ENCODE data around the gene BAIAP2L1.

The BAIAP2L1 gene

DNA sequence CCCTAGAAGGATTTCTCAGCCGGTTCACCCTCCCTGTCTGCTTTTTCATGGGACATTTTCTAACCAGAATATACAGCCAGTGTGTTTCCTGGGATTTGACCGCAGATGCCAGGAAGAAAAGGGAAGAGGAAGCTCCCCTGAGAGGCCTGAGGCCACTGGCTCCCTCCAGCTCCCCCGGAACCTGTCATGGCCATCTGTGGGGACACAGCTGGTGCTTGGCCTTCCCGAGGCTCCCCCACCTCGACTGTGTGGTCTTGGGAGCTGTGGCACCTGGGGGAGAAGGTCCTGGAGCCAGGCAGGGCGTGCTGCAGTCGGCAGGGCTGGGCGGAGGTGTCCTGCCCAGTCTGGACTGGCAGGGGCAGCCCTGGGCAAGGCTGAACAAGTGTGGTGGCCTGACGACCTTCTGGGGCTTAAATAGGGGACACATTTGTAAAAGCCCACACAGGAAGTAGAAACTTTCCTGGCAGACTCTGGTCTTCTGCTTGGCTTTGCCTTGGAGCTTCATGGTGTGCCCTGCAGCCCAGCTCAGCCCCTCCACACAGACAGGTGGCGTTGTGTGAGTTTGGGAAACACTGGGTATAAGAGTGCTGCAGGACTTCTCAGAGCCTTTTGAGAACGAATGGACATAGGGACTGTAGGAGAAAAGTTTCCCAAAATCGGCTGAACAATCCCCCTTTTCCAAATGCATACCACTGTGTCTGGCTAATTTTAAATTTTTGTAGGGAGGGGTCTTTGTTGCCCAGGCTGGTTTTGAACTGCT lies 112.6 kb downstream of the BAIAP2L1 start:
- DNase-seq (ENCODE audit: extremely low read depth, low read depth) = no peak
- TF ChIP-seq, protein P1, sequence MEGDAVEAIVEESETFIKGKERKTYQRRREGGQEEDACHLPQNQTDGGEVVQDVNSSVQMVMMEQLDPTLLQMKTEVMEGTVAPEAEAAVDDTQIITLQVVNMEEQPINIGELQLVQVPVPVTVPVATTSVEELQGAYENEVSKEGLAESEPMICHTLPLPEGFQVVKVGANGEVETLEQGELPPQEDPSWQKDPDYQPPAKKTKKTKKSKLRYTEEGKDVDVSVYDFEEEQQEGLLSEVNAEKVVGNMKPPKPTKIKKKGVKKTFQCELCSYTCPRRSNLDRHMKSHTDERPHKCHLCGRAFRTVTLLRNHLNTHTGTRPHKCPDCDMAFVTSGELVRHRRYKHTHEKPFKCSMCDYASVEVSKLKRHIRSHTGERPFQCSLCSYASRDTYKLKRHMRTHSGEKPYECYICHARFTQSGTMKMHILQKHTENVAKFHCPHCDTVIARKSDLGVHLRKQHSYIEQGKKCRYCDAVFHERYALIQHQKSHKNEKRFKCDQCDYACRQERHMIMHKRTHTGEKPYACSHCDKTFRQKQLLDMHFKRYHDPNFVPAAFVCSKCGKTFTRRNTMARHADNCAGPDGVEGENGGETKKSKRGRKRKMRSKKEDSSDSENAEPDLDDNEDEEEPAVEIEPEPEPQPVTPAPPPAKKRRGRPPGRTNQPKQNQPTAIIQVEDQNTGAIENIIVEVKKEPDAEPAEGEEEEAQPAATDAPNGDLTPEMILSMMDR (IDR thresholded peaks at IDR 0.05; ENCODE audit: low read depth, low read length, missing control alignments) = no peak
- no peak overlapping the region for H3K4me3 ChIP-seq (replicated peaks; ENCODE audit: low read depth, low read length)

DNA sequence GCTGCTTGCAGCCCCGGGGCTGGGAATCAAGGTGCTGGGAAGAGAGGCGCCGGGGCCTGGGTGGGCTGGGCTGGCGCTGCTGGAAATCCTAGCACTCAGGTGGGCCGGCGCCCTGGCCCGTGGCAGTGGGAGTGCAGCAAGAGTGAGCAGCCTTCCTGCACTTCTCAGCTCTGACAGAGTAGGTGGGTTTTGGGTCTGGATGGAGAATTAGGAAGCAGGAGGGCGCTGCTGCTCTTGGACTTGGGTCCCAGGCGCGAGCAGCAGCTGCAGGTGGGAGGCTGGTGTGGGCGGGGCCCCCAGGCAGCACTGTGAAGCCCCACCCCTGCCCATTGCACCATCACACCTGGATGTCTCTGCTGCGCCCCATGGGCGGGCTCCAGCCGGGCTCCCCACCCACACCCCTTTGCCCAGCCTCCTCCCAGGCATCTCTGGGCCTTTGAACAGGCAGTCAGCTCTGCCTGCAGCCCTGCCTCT lies 113.4 kb downstream of the BAIAP2L1 start:
- TF ChIP-seq, protein P1 (IDR thresholded peaks at IDR 0.05; ENCODE audit: low read depth, low read length, missing control alignments) = no peak
- H3K4me3 ChIP-seq (replicated peaks; ENCODE audit: low read depth, low read length) = no peak overlapping the region
- DNase-seq (ENCODE audit: extremely low read depth, low read depth) = no peak

DNA sequence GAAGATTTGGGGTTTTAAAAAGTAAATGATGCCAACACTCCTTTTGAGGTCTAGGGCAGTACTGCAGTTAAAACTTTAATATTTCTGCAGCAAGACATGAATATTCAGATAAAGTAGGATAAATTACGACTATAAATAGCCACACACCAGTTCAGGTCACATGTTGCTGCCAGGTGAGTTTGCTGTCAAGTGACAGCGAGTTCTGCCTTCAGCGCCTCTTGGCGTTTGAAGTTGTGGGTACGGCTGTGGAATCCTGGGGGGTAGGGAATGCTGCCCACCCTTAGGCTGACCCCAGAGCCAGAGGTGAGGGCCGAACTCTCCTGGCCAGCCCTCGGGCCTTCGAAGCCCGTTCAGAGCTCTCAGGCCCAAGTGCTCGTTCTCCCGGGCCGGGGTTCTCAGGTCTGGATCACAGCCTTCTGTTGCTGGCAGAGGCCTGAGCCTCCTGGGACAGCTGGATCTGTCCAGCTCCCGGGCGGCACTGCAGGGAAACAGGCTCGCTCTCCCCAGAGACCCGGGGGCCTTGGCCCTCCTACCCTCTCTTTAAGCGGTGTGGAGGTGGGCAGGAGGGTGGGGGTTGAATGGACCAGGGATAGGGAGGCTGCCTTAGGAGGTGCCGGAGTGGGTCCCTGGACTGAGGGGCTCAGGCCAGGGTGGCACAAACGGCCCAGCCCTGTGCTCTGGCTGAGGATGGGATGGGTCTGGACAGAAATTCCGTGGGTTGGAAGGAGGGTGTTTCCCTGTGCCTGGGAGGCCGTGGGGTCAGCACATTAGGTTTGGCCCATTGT lies 114.0 kb downstream of the BAIAP2L1 start:
- no peak overlapping the region for H3K4me3 ChIP-seq (replicated peaks; ENCODE audit: low read depth, low read length)
- TF ChIP-seq, protein P1 (IDR thresholded peaks at IDR 0.05; ENCODE audit: low read depth, low read length, missing control alignments) = no peak
- no peak for DNase-seq (ENCODE audit: extremely low read depth, low read depth)

DNA sequence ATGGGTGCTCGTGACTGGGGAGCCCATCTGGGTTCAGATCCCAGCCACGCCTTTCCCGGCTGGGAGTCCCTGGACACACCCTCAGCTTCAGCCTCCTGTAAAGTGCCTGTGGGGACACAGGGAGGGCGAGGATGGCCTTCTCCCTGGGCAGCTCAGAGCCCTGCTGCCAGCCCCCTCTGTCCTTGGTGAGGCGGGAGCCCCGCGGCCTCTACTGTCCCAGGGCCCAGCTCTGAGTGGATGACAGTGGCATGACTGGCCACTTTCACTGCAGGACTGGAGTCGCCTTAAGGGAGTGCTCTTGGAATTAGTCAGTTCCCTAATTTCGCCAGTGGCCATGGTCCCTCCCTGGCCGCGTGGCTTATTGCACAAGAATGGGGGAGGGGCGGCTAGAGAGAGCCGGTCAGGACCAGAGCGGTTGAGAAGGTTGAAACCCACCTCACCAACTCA lies 114.8 kb downstream of the BAIAP2L1 start:
- 0 out of 2 replicates have a peak overlapping the region, but pooled peaks have one; percentile 0 for H3K4me3 ChIP-seq (replicated peaks; ENCODE audit: low read depth, low read length)
- TF ChIP-seq, protein P1 (IDR thresholded peaks at IDR 0.05; ENCODE audit: low read depth, low read length, missing control alignments) = no peak
- DNase-seq (ENCODE audit: extremely low read depth, low read depth) = no peak

DNA sequence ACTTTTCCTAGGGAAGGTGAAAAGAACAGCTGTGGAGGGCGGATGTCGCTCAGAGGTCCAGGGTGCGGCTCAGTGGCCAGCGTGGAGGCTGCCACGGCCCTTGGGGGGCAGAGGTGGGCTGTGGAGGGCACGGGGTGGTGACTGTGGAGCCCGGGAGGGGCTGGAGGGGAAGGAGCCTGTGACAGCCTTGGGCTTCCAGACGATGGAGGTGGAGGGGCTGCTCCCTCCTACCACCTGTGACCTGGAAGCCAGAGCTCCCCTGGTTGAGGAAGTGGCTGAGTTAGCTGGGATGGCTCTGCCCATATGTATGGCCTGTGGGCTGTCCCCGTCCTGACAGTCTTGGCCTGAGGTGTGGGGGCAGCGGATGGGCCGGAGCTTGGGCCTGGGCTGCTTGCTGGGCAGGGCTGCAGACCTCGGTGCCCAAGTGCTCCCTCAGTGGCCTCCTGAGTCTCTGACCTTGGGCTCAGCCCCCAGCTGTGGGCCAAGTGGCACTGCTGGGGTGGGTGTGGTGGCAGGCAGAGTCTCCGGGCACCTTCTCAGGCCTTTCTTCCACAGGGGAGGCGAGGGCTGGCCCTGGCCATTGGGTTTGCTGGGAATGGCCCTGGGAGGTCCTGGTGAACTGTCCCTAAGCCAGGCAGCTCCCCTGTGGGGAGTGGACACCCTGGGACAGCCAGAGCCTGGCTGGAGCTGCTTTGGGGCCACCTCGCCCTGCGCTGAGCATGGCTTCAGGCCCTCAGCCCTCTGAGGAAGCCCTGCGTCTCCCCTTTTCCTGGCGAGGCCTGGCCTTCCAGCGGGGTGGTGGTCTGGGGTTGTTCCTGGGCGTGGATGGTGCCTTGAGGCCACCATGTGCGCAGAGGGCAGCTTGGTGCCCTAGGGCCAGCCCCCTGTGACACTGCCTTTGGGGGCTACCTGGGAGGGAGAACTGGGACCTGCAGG lies 115.5 kb downstream of the BAIAP2L1 start:
- no peak for DNase-seq (ENCODE audit: extremely low read depth, low read depth)
- peak overlapping the region; percentile 79 for H3K4me3 ChIP-seq (replicated peaks; ENCODE audit: low read depth, low read length)
- TF ChIP-seq, protein P1 (IDR thresholded peaks at IDR 0.05; ENCODE audit: low read depth, low read length, missing control alignments) = no peak

Measured in HFF-Myc (cell line).